Chondrocyte (in vitro differentiated cells): ENCODE data around the gene MSRB2. TPM values are rescaled to one million over a fixed set of nuclear protein-coding genes. Genes with fewer than 3 reads are reported as not detected.

Source experiments
- DNase-seq: peaks from one replicate; pipeline ENCODE4 v3.0.0; 2021; ENCODE audit warnings: mixed read lengths, low spot score
- H3K27ac Mint-ChIP-seq: one replicate; pipeline ENCODE4 v1.8.0; 2021; ENCODE audit warnings: mild to moderate bottlenecking, moderate library complexity, mixed read lengths; ENCODE audit not compliant: unreplicated experiment
- H3K27me3 Mint-ChIP-seq: 2 replicates; pipeline ENCODE4 v1.8.0; 2021; ENCODE audit warnings: low read depth, mixed read lengths
- H3K36me3 Mint-ChIP-seq: 2 replicates; pipeline ENCODE4 v1.8.0; 2021; ENCODE audit warnings: low read depth, mixed read lengths
- H3K4me1 Mint-ChIP-seq: 2 replicates; pipeline ENCODE4 v1.8.0; 2021; ENCODE audit warnings: low read depth, mild to moderate bottlenecking, mixed read lengths
- H3K4me3 Mint-ChIP-seq: one replicate; pipeline ENCODE4 v1.8.0; 2021; ENCODE audit warnings: mild to moderate bottlenecking, moderate library complexity, mixed read lengths; ENCODE audit not compliant: unreplicated experiment
- H3K9me3 Mint-ChIP-seq: 2 replicates; pipeline ENCODE4 v1.8.0; 2021; ENCODE audit warnings: low read depth, mixed read lengths
- CTCF ChIP-seq: fragments of 200-600 bp; sonication (generic); IDR thresholded peaks from 2 replicates; pipeline ENCODE4 v1.5.0; 2021; ENCODE audit warnings: antibody characterized with exemption, mild to moderate bottlenecking, moderate library complexity
- total RNA-seq: library from RNA; stranded (reverse); gene quantifications from 3 replicates; pipeline ENCODE4 v1.2.1, GENCODE V29; 2021

Gene MSRB2
- total RNA-seq, 1 donor from 2014 or later = 18.4 TPM

DNA sequence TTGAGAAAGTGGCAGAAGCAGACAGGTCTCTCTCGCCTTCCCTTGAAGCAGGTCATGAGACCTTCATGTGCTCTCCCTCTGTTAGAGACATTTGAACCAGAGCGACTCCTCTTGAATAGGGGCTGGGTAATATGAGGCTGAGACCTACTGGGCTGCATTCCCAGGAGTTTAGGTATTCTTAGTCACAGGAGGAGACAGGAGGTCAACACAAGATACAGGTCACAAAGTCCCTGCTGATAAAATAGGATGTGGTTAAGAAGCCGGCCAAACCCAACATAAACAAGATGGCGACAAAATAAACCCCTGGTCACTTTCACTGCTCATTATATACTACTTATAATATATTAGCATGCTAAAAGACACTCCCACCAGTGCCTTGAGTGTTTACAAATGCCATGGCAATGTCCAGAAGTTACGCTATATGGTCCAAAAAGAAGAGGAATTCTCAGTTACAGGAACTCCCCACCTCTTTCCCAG is 43.5 kb upstream of the MSRB2 start:
- peaks cover 3% of the 10 kb centered on the region for H3K27me3 Mint-ChIP-seq
- TF ChIP-seq CTCF = no peak
- H3K9me3 Mint-ChIP-seq = no peaks in the 10 kb centered on the region
- DNase-seq = no peak
- no peaks in the 10 kb centered on the region for H3K36me3 Mint-ChIP-seq
- no peak overlapping the region for H3K27ac Mint-ChIP-seq
- H3K4me1 Mint-ChIP-seq = no peaks in the 10 kb centered on the region
- H3K4me3 Mint-ChIP-seq = no peak overlapping the region

GRCh38 chr10:23053036-23053435 is 42.3 kb upstream of the MSRB2 start:
- Mint-ChIP-seq H3K4me3 (no peak overlapping the region), H3K4me1 (no peaks in the 10 kb centered on the region), H3K27me3 (peaks cover 3% of the 10 kb centered on the region), H3K27ac (no peak overlapping the region), H3K9me3 (no peaks in the 10 kb centered on the region), H3K36me3 (no peaks in the 10 kb centered on the region)
- DNase-seq = no peak
- no peak for TF ChIP-seq CTCF

- peaks cover 14% of the 10 kb centered on the region for H3K9me3 Mint-ChIP-seq
- H3K4me3 Mint-ChIP-seq = no peak overlapping the region
- H3K36me3 Mint-ChIP-seq = peaks cover 2% of the 10 kb centered on the region
- H3K27me3 Mint-ChIP-seq = peaks cover 2% of the 10 kb centered on the region
- no peaks in the 10 kb centered on the region for H3K4me1 Mint-ChIP-seq
- no peak for DNase-seq
- H3K27ac Mint-ChIP-seq = no peak overlapping the region
- no peak for TF ChIP-seq CTCF
Measured at GRCh38 chr10:23055424-23056185, 39.8 kb upstream of the MSRB2 start.

DNA sequence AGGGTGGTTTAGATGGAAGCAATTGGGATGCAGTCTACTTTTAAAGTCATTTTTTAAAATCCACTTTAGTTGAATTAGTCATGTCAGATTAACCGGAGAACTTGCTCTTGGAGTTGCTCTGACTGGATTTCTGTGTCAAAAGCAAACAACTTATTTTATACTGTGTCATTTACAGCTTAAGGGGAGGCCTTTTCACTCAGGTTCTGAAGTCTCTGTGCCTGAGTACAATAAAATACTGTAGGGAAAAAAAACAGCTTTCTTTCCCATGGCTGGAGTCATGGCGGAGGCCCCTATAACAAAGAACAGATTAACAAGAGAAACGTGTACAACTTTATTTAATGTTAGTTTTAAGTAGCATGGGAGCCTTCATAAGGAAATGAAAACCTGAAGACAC is 39.2 kb upstream of the MSRB2 start:
- no peak for DNase-seq
- H3K4me3 Mint-ChIP-seq = no peak overlapping the region
- H3K4me1 Mint-ChIP-seq = no peaks in the 10 kb centered on the region
- no peak overlapping the region for H3K27ac Mint-ChIP-seq
- H3K36me3 Mint-ChIP-seq = peaks cover 2% of the 10 kb centered on the region
- H3K9me3 Mint-ChIP-seq = peaks cover 14% of the 10 kb centered on the region
- TF ChIP-seq CTCF = no peak
- peaks cover 2% of the 10 kb centered on the region for H3K27me3 Mint-ChIP-seq

DNA sequence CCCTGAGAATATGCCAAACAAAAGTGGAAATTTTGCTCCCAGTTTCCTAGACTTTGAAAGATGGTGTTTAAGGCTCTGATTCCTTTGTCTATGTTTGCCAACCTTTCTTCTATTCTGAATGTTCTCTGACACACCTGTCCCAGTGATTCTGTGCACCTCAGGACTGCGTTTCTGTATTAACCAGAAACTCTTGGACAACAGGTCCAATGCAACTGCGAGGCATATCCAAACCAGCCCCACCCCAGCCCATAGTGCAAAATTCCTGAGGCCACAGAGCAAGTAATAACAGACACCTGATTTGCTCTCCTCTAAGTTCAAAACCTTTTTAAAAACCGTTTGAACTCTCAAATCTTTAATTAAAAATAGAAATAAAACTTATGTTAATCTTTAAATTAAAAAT is 37.0 kb upstream of the MSRB2 start:
- Mint-ChIP-seq H3K27me3 (peaks cover 2% of the 10 kb centered on the region), H3K36me3 (peaks cover 2% of the 10 kb centered on the region), H3K4me1 (no peaks in the 10 kb centered on the region), H3K9me3 (peaks cover 14% of the 10 kb centered on the region), H3K27ac (no peak overlapping the region), H3K4me3 (no peak overlapping the region)
- DNase-seq = no peak
- no peak for TF ChIP-seq CTCF
